HL-60 (cell line): ENCODE results near the gene ITGA3.

ENCODE experiments used
- DNase-seq, 2 experiments: peaks; one replicate each; pipeline ENCODE4 v3.0.0-alpha.2; 2010 to 2020; ENCODE audit warnings: low read depth in 1 of 2, low spot score in 1 of 2
- H3K27ac ChIP-seq: fragments of 250-450 bp; sonication (Bioruptor Pico); replicated peaks from 2 replicates; pipeline ENCODE4 v1.5.1; 2020; ENCODE audit warnings: mild to moderate bottlenecking, moderate library complexity
- H3K27me3 ChIP-seq: fragments of 250-450 bp; sonication (Bioruptor Pico); 2 replicates; pipeline ENCODE4 v1.5.1; 2021; ENCODE audit warnings: mild to moderate bottlenecking, moderate library complexity; ENCODE audit not compliant: insufficient read depth, poor library complexity, severe bottlenecking
- H3K4me3 ChIP-seq: replicated peaks from 2 replicates; pipeline ENCODE4 v1.5.1; 2011; ENCODE audit warnings: mild to moderate bottlenecking, control low read depth, low read length; ENCODE audit not compliant: insufficient read depth
- CTCF ChIP-seq: IDR thresholded peaks from one replicate; pipeline ENCODE4 v1.5.1; 2011; ENCODE audit warnings: low read length, control low read depth, inconsistent platforms; ENCODE audit not compliant: insufficient read depth
- GABPA ChIP-seq: IDR thresholded peaks from 2 replicates; pipeline ENCODE4 v1.6.1; 2012; ENCODE audit warnings: low read depth
- POLR2AphosphoS5 ChIP-seq: IDR thresholded peaks from 2 replicates; pipeline ENCODE4 v1.6.1; 2012; ENCODE audit warnings: low read depth
- REST ChIP-seq: IDR thresholded peaks from 2 replicates; pipeline ENCODE4 v1.6.1; 2012; ENCODE audit warnings: low read depth; ENCODE audit not compliant: insufficient replicate concordance
- SPI1 ChIP-seq: IDR thresholded peaks from 2 replicates; pipeline ENCODE4 v1.6.1; 2012; ENCODE audit warnings: low read depth, mild to moderate bottlenecking, borderline replicate concordance

ITGA3 gene

DNA sequence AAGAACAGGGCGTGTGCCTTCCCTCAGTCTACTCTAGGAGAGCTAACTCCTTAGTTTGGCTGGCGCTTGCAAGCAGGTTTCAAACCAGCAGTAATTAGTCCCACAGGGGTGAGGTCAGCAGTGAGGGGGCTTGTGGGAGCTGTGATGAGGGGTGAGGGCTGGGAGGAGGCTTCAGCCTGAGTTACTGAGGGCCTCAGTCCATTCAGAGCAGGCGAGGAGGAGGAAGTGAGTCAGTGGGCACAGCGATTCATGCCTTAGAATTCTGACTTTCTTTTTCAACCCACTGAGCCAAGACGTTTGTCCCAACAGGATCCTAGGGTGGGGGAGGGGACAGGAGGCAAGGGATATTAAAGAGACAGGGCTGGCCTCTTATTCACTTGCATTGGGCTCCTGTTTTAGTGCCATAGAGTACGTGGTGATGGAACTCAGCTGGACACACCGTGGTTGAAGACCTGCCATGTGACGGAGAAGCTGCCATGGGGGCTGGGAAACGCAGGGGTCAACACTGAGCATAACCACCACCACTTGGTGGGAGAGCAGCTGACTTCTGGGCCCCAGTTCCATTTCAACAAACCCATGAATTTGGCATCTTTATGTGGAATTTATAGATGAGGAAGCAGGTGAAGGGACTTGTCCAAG, 8.3 kb upstream of the ITGA3 start:
- Histone ChIP-seq H3K27me3 (no peaks in the 10 kb centered on the region), H3K27ac (no peak overlapping the region), H3K4me3 (no peak overlapping the region)
- no peak for DNase-seq
- TF ChIP-seq SPI1 (no peak), GABPA (no peak), REST (no peak), CTCF (no peak), POLR2AphosphoS5 (no peak)

DNA sequence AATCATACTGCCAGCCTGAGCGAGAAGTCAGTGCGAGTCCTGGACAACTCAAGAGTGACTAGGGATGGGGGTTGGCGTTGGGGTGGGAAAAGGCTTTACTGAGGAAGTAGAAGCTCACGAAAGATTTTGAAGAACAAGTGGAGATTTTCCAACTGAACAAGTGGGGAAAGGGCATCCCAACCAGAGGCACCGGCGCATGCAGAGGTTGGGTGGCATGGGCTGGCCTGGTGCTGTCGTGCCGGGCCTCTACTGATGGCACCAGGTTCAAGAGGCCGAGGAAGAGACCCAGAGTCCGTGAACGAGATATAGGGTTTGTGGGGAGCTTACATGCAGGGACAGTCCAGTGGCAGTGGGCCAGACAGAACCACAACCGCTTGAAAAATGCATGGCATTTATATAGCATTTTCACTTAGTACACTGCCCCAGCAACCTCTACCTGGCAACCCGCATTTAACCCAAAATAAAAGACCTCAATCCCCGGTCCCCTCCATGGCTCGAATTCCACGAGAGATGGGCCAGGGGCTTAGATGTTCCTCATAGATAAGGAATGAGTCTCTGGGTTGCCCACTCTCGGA, 7.7 kb upstream of the ITGA3 start:
- TF ChIP-seq REST (no peak), POLR2AphosphoS5 (no peak), GABPA (no peak), CTCF (no peak), SPI1 (no peak)
- DNase-seq, result no peak
- Histone ChIP-seq H3K4me3 (no peak overlapping the region), H3K27ac (no peak overlapping the region), H3K27me3 (peaks cover 5% of the 10 kb centered on the region)

- Histone ChIP-seq H3K27ac (no peak overlapping the region), H3K27me3 (peaks cover 11% of the 10 kb centered on the region), H3K4me3 (no peak overlapping the region)
- TF ChIP-seq GABPA (no peak), POLR2AphosphoS5 (no peak), REST (no peak), CTCF (no peak), SPI1 (no peak)
- DNase-seq, result no peak
These were observed 6.9 kb upstream of the ITGA3 start for GRCh38 chr17:50048988-50049387.
